Panc1 (cell line): ENCODE measurements around the gene CALM1. TPM values are rescaled to one million over a fixed set of nuclear protein-coding genes. Genes with fewer than 3 reads are reported as not detected.

ENCODE experiments used
- ATAC-seq: fragments of 200-7000 bp; cut with Tn5 transposase; 2 replicates; pipeline ENCODE4 v1.9.1; 2020; ENCODE audit warnings: mild to moderate bottlenecking, moderate library complexity
- BruUV-seq: library from RNA; stranded (reverse); fragments of 400-500 nt; replicated peaks from 2 replicates; lab custom pipeline; 2021; lab: Mats Ljungman, UMichigan
- CTCF ChIA-PET: fragments of 300-600 bp; sonication (Branson Sonifier 250); formaldehyde crosslinking; loops from one replicate; lab custom pipeline; 2022; ENCODE audit warnings: antibody characterized with exemption; lab: Charles Lee
- POLR2A ChIA-PET: fragments of 300-600 bp; sonication (Branson Sonifier 250); formaldehyde crosslinking; loops from one replicate; lab custom pipeline; 2022; ENCODE audit warnings: antibody characterized with exemption; lab: Charles Lee
- DNase-seq: peaks from one replicate; pipeline ENCODE4 v3.0.0-alpha.2; 2010; ENCODE audit warnings: low read depth, low spot score
- H3K27ac ChIP-seq: 2 replicates; pipeline ENCODE4 v1.5.1; 2011; ENCODE audit warnings: mild to moderate bottlenecking, low read length, inconsistent platforms
- H3K27me3 ChIP-seq: fragments of 200-500 bp; sonication (Bioruptor generic); 2 replicates; pipeline ENCODE4 v1.6.0; 2014; ENCODE audit warnings: low read length, inconsistent platforms; ENCODE audit not compliant: control insufficient read depth, insufficient read depth
- H3K36me3 ChIP-seq: fragments of 200-500 bp; sonication (Bioruptor generic); 2 replicates; pipeline ENCODE4 v1.5.1; 2014; ENCODE audit warnings: inconsistent platforms, mild to moderate bottlenecking, low read length, moderate library complexity; ENCODE audit not compliant: control insufficient read depth, insufficient read depth
- H3K4me1 ChIP-seq: 2 replicates; pipeline ENCODE4 v1.5.1; 2011; ENCODE audit warnings: inconsistent platforms, mild to moderate bottlenecking, low read length, moderate library complexity; ENCODE audit not compliant: control insufficient read depth, insufficient read depth
- H3K4me3 ChIP-seq, 2 experiments: 2 replicates each; pipeline ENCODE4 v1.5.1; 2011 to 2012; ENCODE audit warnings: low read depth in 2 of 2, low read length in 2 of 2, mild to moderate bottlenecking in 2 of 2, inconsistent platforms in 1 of 2, moderate library complexity in 1 of 2
- H3K9me3 ChIP-seq: fragments of 200-500 bp; sonication (Bioruptor generic); 2 replicates; pipeline ENCODE4 v1.5.1; 2014; ENCODE audit warnings: low read depth, mild to moderate bottlenecking, inconsistent platforms, low read length, moderate library complexity; ENCODE audit not compliant: control insufficient read depth, insufficient read depth
- CTCF ChIP-seq: fragments of 450-650 bp; IDR thresholded peaks from 2 replicates; pipeline ENCODE4 v1.5.1; 2017; ENCODE audit warnings: mild to moderate bottlenecking
- POLR2AphosphoS5 ChIP-seq: IDR thresholded peaks from 2 replicates; pipeline ENCODE4 v1.6.1; 2012; ENCODE audit warnings: mild to moderate bottlenecking, low read depth, low read length, moderate library complexity
- SIN3A ChIP-seq: IDR thresholded peaks from 2 replicates; pipeline ENCODE4 v1.6.1; 2012; ENCODE audit warnings: low read depth, mild to moderate bottlenecking, low read length, moderate library complexity, borderline replicate concordance; ENCODE audit not compliant: insufficient read depth
- TCF7L2 ChIP-seq: IDR thresholded peaks from 2 replicates; pipeline ENCODE4 v1.6.1; 2011; ENCODE audit warnings: mild to moderate bottlenecking, low read depth, low read length, inconsistent platforms
- in situ Hi-C: cut with HindIII; loops from 2 replicates; pipeline ENCODE4 v1.10.0; 2016; ENCODE audit warnings: low sequenced_read_pairs, low pct_unique_long_range_greater_than_20kb
- intact Hi-C: fragments of 100-400 bp; cut with micrococcal nuclease; formaldehyde crosslinking; loops from one replicate; pipeline ENCODE4 v1.10.0; 2022; ENCODE audit not compliant: unreplicated experiment
- total RNA-seq: library from RNA; stranded (reverse); gene quantifications from one replicate; pipeline ENCODE4 v1.2.1, GENCODE V29; 2021; ENCODE audit not compliant: unreplicated experiment
- TF ChIP-seq, protein P1 (sequence below), 2 experiments: IDR thresholded peaks; 2 replicates each; pipeline ENCODE4 v1.6.1; 2011 to 2012; ENCODE audit warnings: low read depth in 2 of 2, control low read depth in 1 of 2, low read length in 1 of 2, mild to moderate bottlenecking in 1 of 2, moderate library complexity in 1 of 2; ENCODE audit not compliant: insufficient read depth in 1 of 2

The CALM1 gene
- total RNA-seq, 1 experiment from 2014 or later: 182 TPM

- intact Hi-C loops (no loop called here), in situ Hi-C loops (no loop called here)
- Histone ChIP-seq H3K4me3 (no peak overlapping the region), H3K27me3 (no peaks in the 10 kb centered on the region), H3K27ac (no peak overlapping the region), H3K36me3 (no peaks in the 10 kb centered on the region), H3K9me3 (no peaks in the 10 kb centered on the region), H3K4me1 (peaks cover 2% of the 10 kb centered on the region; the same call in 1 of the 2 replicates)
- BruUV-seq: no TSS peak
- CTCF ChIA-PET: no interaction called here
- ATAC-seq: no peak
- DNase-seq: no peak
- POLR2A ChIA-PET: no interaction called here
- TF ChIP-seq SIN3A (no peak), TCF7L2 (no peak), CTCF (no peak), POLR2AphosphoS5 (no peak)
- TF ChIP-seq, protein P1, sequence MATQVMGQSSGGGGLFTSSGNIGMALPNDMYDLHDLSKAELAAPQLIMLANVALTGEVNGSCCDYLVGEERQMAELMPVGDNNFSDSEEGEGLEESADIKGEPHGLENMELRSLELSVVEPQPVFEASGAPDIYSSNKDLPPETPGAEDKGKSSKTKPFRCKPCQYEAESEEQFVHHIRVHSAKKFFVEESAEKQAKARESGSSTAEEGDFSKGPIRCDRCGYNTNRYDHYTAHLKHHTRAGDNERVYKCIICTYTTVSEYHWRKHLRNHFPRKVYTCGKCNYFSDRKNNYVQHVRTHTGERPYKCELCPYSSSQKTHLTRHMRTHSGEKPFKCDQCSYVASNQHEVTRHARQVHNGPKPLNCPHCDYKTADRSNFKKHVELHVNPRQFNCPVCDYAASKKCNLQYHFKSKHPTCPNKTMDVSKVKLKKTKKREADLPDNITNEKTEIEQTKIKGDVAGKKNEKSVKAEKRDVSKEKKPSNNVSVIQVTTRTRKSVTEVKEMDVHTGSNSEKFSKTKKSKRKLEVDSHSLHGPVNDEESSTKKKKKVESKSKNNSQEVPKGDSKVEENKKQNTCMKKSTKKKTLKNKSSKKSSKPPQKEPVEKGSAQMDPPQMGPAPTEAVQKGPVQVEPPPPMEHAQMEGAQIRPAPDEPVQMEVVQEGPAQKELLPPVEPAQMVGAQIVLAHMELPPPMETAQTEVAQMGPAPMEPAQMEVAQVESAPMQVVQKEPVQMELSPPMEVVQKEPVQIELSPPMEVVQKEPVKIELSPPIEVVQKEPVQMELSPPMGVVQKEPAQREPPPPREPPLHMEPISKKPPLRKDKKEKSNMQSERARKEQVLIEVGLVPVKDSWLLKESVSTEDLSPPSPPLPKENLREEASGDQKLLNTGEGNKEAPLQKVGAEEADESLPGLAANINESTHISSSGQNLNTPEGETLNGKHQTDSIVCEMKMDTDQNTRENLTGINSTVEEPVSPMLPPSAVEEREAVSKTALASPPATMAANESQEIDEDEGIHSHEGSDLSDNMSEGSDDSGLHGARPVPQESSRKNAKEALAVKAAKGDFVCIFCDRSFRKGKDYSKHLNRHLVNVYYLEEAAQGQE (IDR thresholded peaks at IDR 0.05; ENCODE audit: insufficient read depth in 1 of 2, low read depth in 2 of 2, low read length in 1 of 2): no peak
These were observed 42.0 kb downstream of the CALM1 start for GRCh38 chr14:90438841-90439240.

DNA sequence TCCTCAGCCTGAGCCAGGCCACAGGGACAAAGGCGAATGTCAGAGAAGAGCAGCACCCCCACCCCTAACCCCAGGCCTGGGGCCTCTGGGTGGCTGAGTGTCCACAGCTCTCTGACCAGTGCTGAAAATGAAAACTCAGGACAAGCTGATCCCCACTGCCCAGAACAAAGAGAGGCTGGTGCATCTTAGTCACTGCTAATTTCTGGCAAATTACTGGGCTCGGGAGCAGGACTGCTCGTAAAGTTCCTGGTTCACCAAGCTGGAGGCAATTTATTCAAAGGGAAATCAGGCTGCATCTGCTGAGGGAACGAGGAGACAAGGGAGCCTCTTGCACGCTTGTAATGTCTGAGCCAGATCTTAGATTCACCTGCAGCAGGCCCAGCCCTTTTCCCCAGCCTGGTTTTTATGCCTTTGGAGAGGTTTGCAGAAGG lies 43.2 kb downstream of the CALM1 start:
- no peak for DNase-seq
- Histone ChIP-seq H3K27ac (no peak overlapping the region), H3K4me3 (no peak overlapping the region), H3K27me3 (no peaks in the 10 kb centered on the region), H3K9me3 (no peaks in the 10 kb centered on the region), H3K4me1 (peaks cover 2% of the 10 kb centered on the region; the same call in 1 of the 2 replicates), H3K36me3 (no peaks in the 10 kb centered on the region)
- CTCF ChIA-PET: no interaction called here
- POLR2A ChIA-PET: no interaction called here
- TF ChIP-seq, protein P1 (IDR thresholded peaks at IDR 0.05; ENCODE audit: insufficient read depth in 1 of 2, low read depth in 2 of 2, low read length in 1 of 2): no peak
- no peak for TF ChIP-seq POLR2AphosphoS5
- TF ChIP-seq CTCF: no peak
- no peak for TF ChIP-seq TCF7L2
- no peak for TF ChIP-seq SIN3A
- BruUV-seq: no TSS peak
- no peak for ATAC-seq
- in situ Hi-C loops: no loop called here
- intact Hi-C loops: no loop called here
